ENCODE measurements around the gene DCAF7.

Gene DCAF7

GRCh38 chr17:63634163-63634562 is 83.9 kb downstream of the DCAF7 start:
- DNase-seq: no peak

- DNase-seq: no peak
Measured at GRCh38 chr17:63634816-63635215, 84.5 kb downstream of the DCAF7 start.

GRCh38 chr17:63635290-63635689 is 85.0 kb downstream of the DCAF7 start:
- DNase-seq: no peak

GRCh38 chr17:63635787-63636186 is 85.5 kb downstream of the DCAF7 start:
- DNase-seq: no peak

DNA sequence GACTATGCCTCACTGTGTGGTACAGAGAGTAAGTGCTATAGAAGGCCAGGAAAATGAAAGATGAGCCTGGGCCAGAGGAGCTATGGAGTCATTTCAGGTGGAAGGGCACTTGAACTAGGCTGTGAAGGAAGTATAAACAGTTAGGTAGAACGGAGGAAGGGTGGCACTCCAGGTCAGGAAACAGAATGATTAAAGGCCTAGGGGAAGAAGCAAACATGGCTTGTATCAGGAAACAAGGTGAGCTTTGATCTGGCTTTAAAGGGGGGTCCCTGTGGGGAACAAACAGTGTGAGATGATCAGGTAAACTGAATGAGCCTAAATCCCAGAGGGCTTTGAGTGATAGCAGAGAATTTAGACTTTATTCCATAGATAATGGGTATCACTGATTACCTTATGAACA is 88.8 kb downstream of the DCAF7 start:
- peak; percentile 31 for DNase-seq

DNA sequence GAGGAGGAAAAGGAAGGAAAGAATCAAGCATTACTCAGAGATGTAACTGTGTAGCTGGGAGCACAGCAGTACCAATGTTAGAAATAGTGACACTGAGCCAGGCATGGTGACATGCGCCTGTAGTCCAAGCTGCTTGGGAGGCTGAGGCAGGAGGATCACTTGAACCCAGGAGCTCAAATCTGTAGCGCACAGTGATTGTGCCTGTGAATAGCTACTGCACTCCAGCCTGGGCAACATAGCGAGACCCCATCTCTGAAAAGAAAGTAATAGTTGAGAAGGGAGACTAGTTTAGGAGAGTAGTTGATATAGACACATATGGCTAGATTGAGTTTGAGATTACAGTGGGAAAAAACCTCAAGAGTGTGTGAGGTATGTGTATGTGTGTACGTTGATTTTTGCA is 89.8 kb downstream of the DCAF7 start:
- DNase-seq: no peak

- DNase-seq: no peak
Measured at GRCh38 chr17:63641692-63642448, 91.6 kb downstream of the DCAF7 start.
